GM10266 (cell line): ENCODE measurements around the gene TFIP11.

Experiments
- DNase-seq: peaks from one replicate; pipeline ENCODE4 v3.0.0; 2012; ENCODE audit errors: extremely low spot score
- CTCF ChIP-seq: IDR thresholded peaks from 2 replicates; pipeline ENCODE4 v1.5.1; 2012; ENCODE audit warnings: mild to moderate bottlenecking, low read depth; ENCODE audit not compliant: control insufficient read depth, insufficient read depth; ENCODE audit errors: missing control alignments

Gene TFIP11

GRCh38 chr22:26503758-26504157, 8.5 kb downstream of the TFIP11 start:
- TF ChIP-seq CTCF, result no peak
- no peak for DNase-seq

GRCh38 chr22:26502688-26503561, 9.3 kb downstream of the TFIP11 start:
- peak; percentile 69 for DNase-seq
- peak; percentile 68 for TF ChIP-seq CTCF

GRCh38 chr22:26501996-26502395, 10.3 kb downstream of the TFIP11 start:
- TF ChIP-seq CTCF, result no peak
- DNase-seq, result no peak

GRCh38 chr22:26499188-26499703, 13.0 kb downstream of the TFIP11 start:
- TF ChIP-seq CTCF, result no peak
- DNase-seq, result no peak

- no peak for TF ChIP-seq CTCF
- no peak for DNase-seq
These were observed 15.8 kb downstream of the TFIP11 start for GRCh38 chr22:26496456-26496855.

GRCh38 chr22:26494506-26494905, 17.8 kb downstream of the TFIP11 start:
- no peak for TF ChIP-seq CTCF
- DNase-seq, result no peak

GRCh38 chr22:26492220-26492619, 20.1 kb downstream of the TFIP11 start:
- no peak for TF ChIP-seq CTCF
- DNase-seq, result no peak
